Measurements from ENCODE around the gene RCOR2. TPM values are rescaled to one million over a fixed set of nuclear protein-coding genes. Genes with fewer than 3 reads are reported as not detected.

RCOR2 gene
- total and polyA plus RNA-seq, 12 donors = 0.33 to 4.5 (median 1.2) TPM; not detected in 2

Small RNA genes lying within 50 kb of the gene (small RNA-seq; reads per million reads assigned to genes)
- gene RNU6-1306P = 0 reads per million in 2 donors

Other genes with a start within 250 kb of the RCOR2 start
- 100 to 1,000 TPM in 1 of 9 donors, 10 to 100 TPM in 8; 27.5 to 110 (median 70.3) TPM for gene ATL3, start 245.8 kb downstream of the RCOR2 start, total RNA-seq
- gene ATL3, start 245.8 kb downstream of the RCOR2 start, polyA plus RNA-seq = 10 to 100 TPM; 12.3 to 33.6 (median 13.3) TPM
- gene RTN3, start 235.7 kb downstream of the RCOR2 start, total RNA-seq = 100 to 1,000 TPM in 4 of 9 donors, 10 to 100 TPM in 5; 44.8 to 174 (median 95.6) TPM
- gene RTN3, start 235.7 kb downstream of the RCOR2 start, polyA plus RNA-seq = 100 to 1,000 TPM in 1 of 3 donors, 10 to 100 TPM in 2; 42.5 to 117 (median 83.2) TPM
- 10 to 100 TPM in 8 of 9 donors, 1 to 10 TPM in 1; 8.1 to 20.2 (median 15.2) TPM for gene ZFTA, start 148.4 kb downstream of the RCOR2 start, total RNA-seq
- gene ZFTA, start 148.4 kb downstream of the RCOR2 start, polyA plus RNA-seq = 10 to 100 TPM in 2 of 3 donors, 1 to 10 TPM in 1; 3.6 to 15.9 (median 10.3) TPM
- 10 to 100 TPM in 8 of 9 donors, 1 to 10 TPM in 1; 9.3 to 18.1 (median 11.0) TPM for gene SPINDOC, start 103.7 kb downstream of the RCOR2 start, total RNA-seq
- 10 to 100 TPM in 1 of 3 donors, 1 to 10 TPM in 2; 4.5 to 19.2 (median 9.8) TPM for gene SPINDOC, start 103.7 kb downstream of the RCOR2 start, polyA plus RNA-seq
- gene MARK2, start 78.1 kb downstream of the RCOR2 start, total RNA-seq = 10 to 100 TPM in 8 of 9 donors, 1 to 10 TPM in 1; 9.7 to 39.7 (median 35.8) TPM
- gene MARK2, start 78.1 kb downstream of the RCOR2 start, polyA plus RNA-seq = 10 to 100 TPM in 2 of 3 donors, 1 to 10 TPM in 1; 7.3 to 24.4 (median 15.2) TPM
- 10 to 100 TPM; 11.6 to 61.3 (median 19.7) TPM for gene NAA40, start 21.8 kb upstream of the RCOR2 start, total RNA-seq
- gene NAA40, start 21.8 kb upstream of the RCOR2 start, polyA plus RNA-seq = 10 to 100 TPM; 13.0 to 37.0 (median 29.7) TPM
- gene COX8A, start 57.5 kb upstream of the RCOR2 start, total RNA-seq = 100 to 1,000 TPM; 390 to 690 (median 446) TPM
- 100 to 1,000 TPM; 279 to 810 (median 358) TPM for gene COX8A, start 57.5 kb upstream of the RCOR2 start, polyA plus RNA-seq
- 10 to 100 TPM; 41.4 to 93.7 (median 66.8) TPM for gene OTUB1, start 69.3 kb upstream of the RCOR2 start, total RNA-seq
- gene OTUB1, start 69.3 kb upstream of the RCOR2 start, polyA plus RNA-seq = 10 to 100 TPM; 59.7 to 70.6 (median 60.5) TPM
- 10 to 100 TPM in 1 of 9 donors, 1 to 10 TPM in 2, under 1 TPM in 2, not detected in 4; 0.33 to 11.1 (median 4.0) TPM for gene FLRT1, start 118.8 kb upstream of the RCOR2 start, total RNA-seq
- gene FLRT1, start 118.8 kb upstream of the RCOR2 start, polyA plus RNA-seq = 1 to 10 TPM in 2 of 3 donors, under 1 TPM in 1; 0.54 to 5.0 (median 2.4) TPM
- gene MACROD1, start 248.9 kb upstream of the RCOR2 start, total RNA-seq = 10 to 100 TPM; 13.5 to 62.9 (median 22.3) TPM
- 10 to 100 TPM in 2 of 3 donors, 1 to 10 TPM in 1; 5.5 to 60.7 (median 41.1) TPM for gene MACROD1, start 248.9 kb upstream of the RCOR2 start, polyA plus RNA-seq

All from adrenal gland (tissue), 12 donors.